GM12875 (cell line): Measurements from ENCODE around the gene CPNE2.

Experiments
- H3K4me3 ChIP-seq: one replicate; pipeline ENCODE4 v1.5.1; 2011; ENCODE audit warnings: low read depth, low read length, control low read depth
- CTCF ChIP-seq: IDR thresholded peaks from 2 replicates; pipeline ENCODE4 v1.5.1; 2011; ENCODE audit warnings: low read depth, mild to moderate bottlenecking, control low read depth, inconsistent platforms, low read length, moderate library complexity, borderline replicate concordance; ENCODE audit not compliant: insufficient read depth

Gene CPNE2

GRCh38 chr16:57125969-57126368, 33.6 kb downstream of the CPNE2 start:
- no peak for TF ChIP-seq CTCF
- no peak overlapping the region for H3K4me3 ChIP-seq

GRCh38 chr16:57126411-57126810, 34.0 kb downstream of the CPNE2 start:
- TF ChIP-seq CTCF: no peak

GRCh38 chr16:57127037-57127763, 34.8 kb downstream of the CPNE2 start:
- no peak for TF ChIP-seq CTCF
- no peak overlapping the region for H3K4me3 ChIP-seq

More at GRCh38 chr16:57126411-57126810, 34.0 kb downstream of the CPNE2 start:
- no peak overlapping the region for H3K4me3 ChIP-seq

GRCh38 chr16:57127836-57128235, 35.5 kb downstream of the CPNE2 start:
- no peak for TF ChIP-seq CTCF
- H3K4me3 ChIP-seq: no peak overlapping the region

- no peak overlapping the region for H3K4me3 ChIP-seq
- TF ChIP-seq CTCF: no peak
These were observed 36.5 kb downstream of the CPNE2 start for GRCh38 chr16:57128771-57129389.

GRCh38 chr16:57130950-57131321, 38.6 kb downstream of the CPNE2 start:
- no peak overlapping the region for H3K4me3 ChIP-seq
- TF ChIP-seq CTCF: no peak
